GM23248 (cell line): Measurements from ENCODE around the gene MGMT. TPM values are rescaled to one million over a fixed set of nuclear protein-coding genes. Genes with fewer than 3 reads are reported as not detected.

ENCODE experiments used
- DNase-seq: peaks from one replicate; pipeline ENCODE4 v3.0.0-alpha.2; 2015
- H2AFZ ChIP-seq: fragments of 200-600 bp; sonication (generic); 2 replicates; pipeline ENCODE4 v1.6.1; 2016; ENCODE audit warnings: antibody characterized with exemption
- H3F3A ChIP-seq: fragments of 200-600 bp; sonication (generic); 2 replicates; pipeline ENCODE4 v1.6.1; 2016; ENCODE audit warnings: mild to moderate bottlenecking, antibody characterized with exemption, mixed run types; ENCODE audit not compliant: insufficient read depth
- H3K27ac ChIP-seq: fragments of 200-600 bp; sonication (generic); 2 replicates; pipeline ENCODE4 v1.5.1; 2016; ENCODE audit warnings: mild to moderate bottlenecking
- H3K27me3 ChIP-seq: fragments of 200-600 bp; sonication (generic); replicated peaks from 2 replicates; pipeline ENCODE4 v1.6.1; 2016; ENCODE audit warnings: mild to moderate bottlenecking; ENCODE audit not compliant: insufficient read depth
- H3K36me3 ChIP-seq: fragments of 200-600 bp; sonication (generic); 2 replicates; pipeline ENCODE4 v1.6.1; 2016; ENCODE audit warnings: low read depth, mild to moderate bottlenecking
- H3K4me1 ChIP-seq: fragments of 200-600 bp; sonication (generic); 2 replicates; pipeline ENCODE4 v1.6.1; 2016; ENCODE audit warnings: mild to moderate bottlenecking; ENCODE audit not compliant: insufficient read depth
- H3K4me2 ChIP-seq: fragments of 200-600 bp; sonication (generic); one replicate; pipeline ENCODE4 v1.6.1; 2016; ENCODE audit warnings: mild to moderate bottlenecking; ENCODE audit not compliant: unreplicated experiment
- H3K4me3 ChIP-seq: fragments of 200-600 bp; sonication (generic); 2 replicates; pipeline ENCODE4 v1.5.1; 2016; ENCODE audit warnings: mild to moderate bottlenecking
- H3K79me2 ChIP-seq: fragments of 200-600 bp; sonication (generic); 2 replicates; pipeline ENCODE4 v1.6.1; 2016; ENCODE audit warnings: mild to moderate bottlenecking; ENCODE audit not compliant: insufficient read depth
- H3K9ac ChIP-seq: fragments of 200-600 bp; sonication (generic); 2 replicates; pipeline ENCODE4 v1.6.1; 2016; ENCODE audit warnings: mild to moderate bottlenecking
- H3K9me2 ChIP-seq: fragments of 200-600 bp; sonication (generic); 2 replicates; pipeline ENCODE4 v1.6.1; 2016; ENCODE audit warnings: mixed run types, mild to moderate bottlenecking, moderate library complexity; ENCODE audit not compliant: insufficient read depth
- H3K9me3 ChIP-seq: fragments of 200-600 bp; sonication (generic); one replicate; pipeline ENCODE4 v1.6.1; 2017; ENCODE audit warnings: low read depth
- H4K20me1 ChIP-seq: fragments of 200-600 bp; sonication (generic); 2 replicates; pipeline ENCODE4 v1.6.0; 2016; ENCODE audit not compliant: insufficient read depth
- EZH2 ChIP-seq: fragments of 200-600 bp; sonication (generic); IDR thresholded peaks from 2 replicates; pipeline ENCODE4 v1.6.1; 2018; ENCODE audit warnings: antibody characterized with exemption, mild to moderate bottlenecking; ENCODE audit not compliant: insufficient read depth, poor library complexity, severe bottlenecking
- EZH2phosphoT487 ChIP-seq: fragments of 200-600 bp; sonication (generic); IDR thresholded peaks from 2 replicates; pipeline ENCODE4 v1.6.1; 2018; ENCODE audit warnings: antibody characterized with exemption, moderate library complexity, mild to moderate bottlenecking, low read depth; ENCODE audit not compliant: insufficient read depth
- WGBS, 2 experiments: methylation state at CpG; one replicate each; pipeline ENCODE4 v1.1.6; 2015 to 2017; ENCODE audit warnings: low lambda C conversion rate in 2 of 2, low coverage in 1 of 2; ENCODE audit errors: missing lambda C conversion rate in 2 of 2; 5-methylcytosine and 5-hydroxymethylcytosine counted together
- in situ Hi-C: fragments of 300-500 bp; cut with MboI; formaldehyde crosslinking; loops from 2 replicates; pipeline ENCODE4 v1.15.0; 2020
- polyA plus RNA-seq: library from polyadenylated mRNA; unstranded; fragments of >200 nt; fragmentation: Nextera tagmentation; extraction: Ambion mirVana; gene quantifications from 2 replicates; pipeline ENCODE4 v1.2.1, GENCODE V29; 2016
- total RNA-seq: library from RNA; depleted of rRNA; stranded (reverse); fragments of >200 nt; shearing (Covaris generic); gene quantifications from 2 replicates; pipeline ENCODE4 v1.2.3, GENCODE V29; 2014

The MGMT gene
- total and polyA plus RNA-seq, 2 experiments from 2014 or later: 28.5 to 35.1 TPM

- H3K9me3 ChIP-seq: no peaks in the 10 kb centered on the region
- no peak overlapping the region for H3K27ac ChIP-seq
- 30 to 38% methylated on average over 6 of the region's 6 CpGs for WGBS, 2 experiments
- H3K4me2 ChIP-seq: no peak overlapping the region
- no peaks in the 10 kb centered on the region for H3K79me2 ChIP-seq
- TF ChIP-seq EZH2 (no peak), EZH2phosphoT487 (no peak)
- no peaks in the 10 kb centered on the region for H3K36me3 ChIP-seq
- no peak overlapping the region for H3K9ac ChIP-seq
- no peaks in the 10 kb centered on the region for H3K9me2 ChIP-seq
- DNase-seq: no peak
- no peak overlapping the region for H2AFZ ChIP-seq
- H3K27me3 ChIP-seq: peaks cover 27% of the 10 kb centered on the region
- H3K4me3 ChIP-seq: no peak overlapping the region
- H3K4me1 ChIP-seq: no peaks in the 10 kb centered on the region
- H4K20me1 ChIP-seq: no peaks in the 10 kb centered on the region
- H3F3A ChIP-seq: no peaks in the 10 kb centered on the region
- in situ Hi-C loops: no loop called here
Measured at GRCh38 chr10:129455625-129456024, 11.4 kb upstream of the MGMT start.

- 65 to 66% methylated on average over 10 of the region's 10 CpGs for WGBS, 2 experiments
- H3F3A ChIP-seq: no peaks in the 10 kb centered on the region
- no peak overlapping the region for H3K9ac ChIP-seq
- H3K4me3 ChIP-seq: no peak overlapping the region
- no peak for DNase-seq
- no peaks in the 10 kb centered on the region for H3K9me2 ChIP-seq
- no peak overlapping the region for H3K4me2 ChIP-seq
- H3K27me3 ChIP-seq: peaks cover 27% of the 10 kb centered on the region
- no peaks in the 10 kb centered on the region for H3K79me2 ChIP-seq
- H4K20me1 ChIP-seq: no peaks in the 10 kb centered on the region
- no peak overlapping the region for H2AFZ ChIP-seq
- H3K36me3 ChIP-seq: no peaks in the 10 kb centered on the region
- TF ChIP-seq EZH2phosphoT487: no peak
- TF ChIP-seq EZH2: no peak
- no peaks in the 10 kb centered on the region for H3K4me1 ChIP-seq
- H3K9me3 ChIP-seq: no peaks in the 10 kb centered on the region
- H3K27ac ChIP-seq: no peak overlapping the region
- in situ Hi-C loops: no loop called here
Measured at GRCh38 chr10:129459762-129460539, 7.1 kb upstream of the MGMT start.

GRCh38 chr10:129462257-129462795 lies 4.7 kb upstream of the MGMT start:
- Histone ChIP-seq H3K4me1 (no peaks in the 10 kb centered on the region), H3K79me2 (no peaks in the 10 kb centered on the region), H3K9ac (no peak overlapping the region), H3K27me3 (peaks cover 25% of the 10 kb centered on the region), H3F3A (no peaks in the 10 kb centered on the region), H3K4me3 (no peak overlapping the region), H3K27ac (no peak overlapping the region), H3K36me3 (no peaks in the 10 kb centered on the region), H3K9me2 (no peaks in the 10 kb centered on the region), H3K4me2 (no peak overlapping the region), H2AFZ (no peak overlapping the region), H3K9me3 (no peaks in the 10 kb centered on the region), H4K20me1 (no peaks in the 10 kb centered on the region)
- in situ Hi-C loops: no loop called here
- WGBS, 2 experiments: 54 to 57% methylated on average over 6 of the region's 6 CpGs
- TF ChIP-seq EZH2 (no peak), EZH2phosphoT487 (no peak)
- DNase-seq: no peak

DNA sequence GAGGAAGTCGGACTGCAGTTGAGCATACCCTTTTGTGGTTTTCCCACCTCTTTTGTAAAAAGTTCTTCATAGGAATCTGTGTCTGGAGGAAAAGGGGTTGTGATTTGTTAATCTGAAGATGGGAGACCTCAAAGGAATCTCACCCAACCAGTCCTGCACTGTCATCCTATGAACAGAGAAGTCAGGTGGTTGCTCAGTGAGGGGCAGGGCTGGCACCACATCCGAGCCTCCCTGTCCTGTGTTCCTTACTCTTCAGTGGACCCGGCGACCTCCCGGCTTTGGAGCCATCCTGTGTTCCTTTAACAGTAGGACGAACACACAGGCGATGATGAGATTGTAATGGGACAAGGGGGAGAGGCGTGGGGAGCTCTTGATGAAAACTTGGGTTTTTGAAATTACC lies 2.8 kb upstream of the MGMT start:
- Histone ChIP-seq H3K9me3 (no peaks in the 10 kb centered on the region), H3K9me2 (no peaks in the 10 kb centered on the region), H3K79me2 (peaks cover 5% of the 10 kb centered on the region; the same call in 1 of the 2 replicates), H4K20me1 (no peaks in the 10 kb centered on the region), H3K4me1 (no peaks in the 10 kb centered on the region), H3K4me2 (no peak overlapping the region), H2AFZ (no peak overlapping the region), H3K27ac (no peak overlapping the region), H3K9ac (no peak overlapping the region), H3F3A (no peaks in the 10 kb centered on the region), H3K36me3 (no peaks in the 10 kb centered on the region), H3K4me3 (no peak overlapping the region), H3K27me3 (peaks cover 6% of the 10 kb centered on the region; the same call in 1 of the 2 replicates)
- no peak for TF ChIP-seq EZH2phosphoT487
- no peak for TF ChIP-seq EZH2
- in situ Hi-C loops: no loop called here
- WGBS, 2 experiments: 75 to 78% methylated on average over 8 of the region's 8 CpGs
- no peak for DNase-seq
